Activated T-helper 17 cell treated with anti-CD3 and anti-CD28 coated beads, Interleukin-2, amount 50 U/mL, for 72 hours (primary cell): ENCODE data around the gene ECHS1. TPM values are rescaled to one million over a fixed set of nuclear protein-coding genes. Genes with fewer than 3 reads are reported as not detected.

Source experiments
- ATAC-seq: fragments of 150-1000 bp; cut with Tn5 transposase; replicated peaks from 2 replicates; pipeline ENCODE4 v1.10.0; 2021; ENCODE audit warnings: mild to moderate bottlenecking, moderate library complexity
- H3K27ac Mint-ChIP-seq: one replicate; pipeline ENCODE4 v1.8.0; 2022; ENCODE audit warnings: mixed read lengths
- H3K27me3 Mint-ChIP-seq: one replicate; pipeline ENCODE4 v1.8.0; 2022; ENCODE audit warnings: mixed read lengths
- H3K36me3 Mint-ChIP-seq: one replicate; pipeline ENCODE4 v1.8.0; 2022; ENCODE audit warnings: low read depth, mild to moderate bottlenecking, mixed read lengths
- H3K4me1 Mint-ChIP-seq: one replicate; pipeline ENCODE4 v1.8.0; 2022; ENCODE audit warnings: mixed read lengths
- H3K4me3 Mint-ChIP-seq: one replicate; pipeline ENCODE4 v1.8.0; 2022; ENCODE audit warnings: mild to moderate bottlenecking, mixed read lengths
- H3K9me3 Mint-ChIP-seq: one replicate; pipeline ENCODE4 v1.8.0; 2022; ENCODE audit warnings: mixed read lengths
- total RNA-seq, 2 donors: library from RNA; stranded (reverse); gene quantifications; one replicate each; pipeline ENCODE4 v1.2.3, GENCODE V29; 2022

ECHS1 gene
- total RNA-seq, 2 donors from 2014 or later = 61.3 to 73.8 TPM

DNA sequence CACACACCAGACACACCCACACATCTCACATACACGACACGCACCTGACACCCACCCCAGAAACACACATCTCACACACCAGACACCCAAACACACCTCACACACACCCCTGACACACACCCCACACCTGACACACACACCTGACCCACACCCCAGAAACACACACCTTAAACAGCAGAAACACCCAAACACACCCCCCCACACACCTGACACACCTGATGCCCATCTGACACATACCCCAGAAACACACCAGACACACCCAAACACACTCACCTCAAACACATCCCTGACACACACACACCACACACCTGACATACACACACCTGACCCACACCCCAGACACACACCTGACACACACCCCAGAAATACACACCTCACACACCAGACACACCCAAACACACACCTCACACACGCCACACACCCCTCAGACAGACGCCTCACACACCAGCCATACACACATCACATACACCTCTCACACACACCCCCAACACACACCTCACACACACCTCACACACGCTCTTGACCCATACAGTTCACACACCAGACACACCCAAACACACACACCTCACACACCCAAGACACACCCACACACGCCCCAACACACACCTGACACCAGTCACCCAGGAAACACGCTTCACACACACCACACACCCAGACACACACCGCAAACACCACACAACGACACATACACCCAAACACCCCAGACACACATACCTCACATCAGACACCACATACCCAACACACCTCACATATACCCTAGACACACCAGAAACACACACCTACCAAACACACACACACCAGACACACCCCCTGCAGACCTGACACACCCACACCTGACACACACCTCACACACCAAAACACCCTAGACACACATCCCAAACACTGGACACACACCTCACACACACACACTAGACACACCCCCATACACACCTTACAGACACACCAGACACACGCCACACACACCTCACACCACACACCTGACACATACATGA is 34.8 kb downstream of the ECHS1 start:
- no peak for ATAC-seq
- Mint-ChIP-seq H3K9me3 (no peaks in the 10 kb centered on the region), H3K27ac (no peak overlapping the region), H3K36me3 (no peaks in the 10 kb centered on the region), H3K4me3 (no peak overlapping the region), H3K4me1 (no peaks in the 10 kb centered on the region), H3K27me3 (peaks cover 3% of the 10 kb centered on the region)

DNA sequence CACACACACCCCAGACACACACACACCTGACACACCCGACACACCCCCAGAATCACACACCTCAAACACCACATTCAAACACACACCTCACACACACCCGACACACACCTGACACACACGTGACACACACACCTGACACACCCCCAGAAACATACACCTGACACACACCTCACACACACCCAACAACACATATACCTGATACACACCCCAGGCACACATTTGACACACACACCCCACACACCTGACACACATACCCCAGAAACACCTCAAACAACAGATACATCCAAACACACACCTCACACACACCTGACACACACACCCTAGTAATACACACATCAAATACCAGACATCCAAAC is 35.8 kb downstream of the ECHS1 start:
- no peaks in the 10 kb centered on the region for H3K36me3 Mint-ChIP-seq
- no peaks in the 10 kb centered on the region for H3K4me1 Mint-ChIP-seq
- peaks cover 3% of the 10 kb centered on the region for H3K27me3 Mint-ChIP-seq
- no peaks in the 10 kb centered on the region for H3K9me3 Mint-ChIP-seq
- ATAC-seq = no peak
- no peak overlapping the region for H3K27ac Mint-ChIP-seq
- H3K4me3 Mint-ChIP-seq = no peak overlapping the region

DNA sequence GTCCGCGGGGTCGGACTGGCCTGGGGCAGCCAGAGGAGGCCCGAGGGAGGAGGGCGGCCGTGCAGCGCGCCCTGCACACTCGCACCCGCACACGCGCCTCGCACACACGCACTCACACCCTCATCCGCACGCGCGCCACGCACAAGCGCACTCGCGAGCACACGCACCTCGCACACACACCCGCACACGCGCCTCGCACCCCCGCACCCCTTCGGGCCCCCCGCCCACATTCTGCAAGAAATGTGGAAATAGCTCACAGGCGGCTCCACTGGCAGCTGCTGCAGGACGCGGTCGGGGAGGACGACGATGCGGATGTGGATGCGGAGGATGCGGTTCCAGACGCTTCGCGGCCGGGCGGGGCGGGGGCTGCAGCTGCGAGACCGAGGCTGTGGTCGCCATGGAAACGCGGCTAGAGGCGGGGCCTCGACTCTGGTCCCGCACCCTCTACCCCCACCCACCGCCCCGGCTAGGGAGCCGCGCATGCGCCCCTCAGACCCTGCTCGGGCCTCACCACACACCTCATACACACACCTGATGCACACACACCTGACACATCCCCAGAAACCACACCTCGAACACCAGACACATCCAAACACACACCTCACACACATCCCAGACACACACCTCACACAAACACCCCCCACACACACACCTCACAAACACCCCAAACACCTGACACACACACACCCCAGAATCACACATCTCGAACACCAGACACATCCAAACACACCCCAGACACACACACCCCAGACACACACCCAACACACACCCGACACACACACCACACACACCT is 36.4 kb downstream of the ECHS1 start, which contains the start of gene CALY:
Gene CALY (minus strand): TSS at position 320 of the 793 bp plus-strand sequence. CDS start 7,907 bp downstream, outside the sequence.
- H3K36me3 Mint-ChIP-seq = no peaks in the 10 kb centered on the region
- no peaks in the 10 kb centered on the region for H3K9me3 Mint-ChIP-seq
- no peak within 1 kb of the TSS for H3K27ac Mint-ChIP-seq
- H3K4me3 Mint-ChIP-seq = peak within 1 kb of the TSS; percentile 67
- H3K4me1 Mint-ChIP-seq = no peaks in the 10 kb centered on the region
- ATAC-seq = peak; percentile 46
- no peaks in the 10 kb centered on the region for H3K27me3 Mint-ChIP-seq

DNA sequence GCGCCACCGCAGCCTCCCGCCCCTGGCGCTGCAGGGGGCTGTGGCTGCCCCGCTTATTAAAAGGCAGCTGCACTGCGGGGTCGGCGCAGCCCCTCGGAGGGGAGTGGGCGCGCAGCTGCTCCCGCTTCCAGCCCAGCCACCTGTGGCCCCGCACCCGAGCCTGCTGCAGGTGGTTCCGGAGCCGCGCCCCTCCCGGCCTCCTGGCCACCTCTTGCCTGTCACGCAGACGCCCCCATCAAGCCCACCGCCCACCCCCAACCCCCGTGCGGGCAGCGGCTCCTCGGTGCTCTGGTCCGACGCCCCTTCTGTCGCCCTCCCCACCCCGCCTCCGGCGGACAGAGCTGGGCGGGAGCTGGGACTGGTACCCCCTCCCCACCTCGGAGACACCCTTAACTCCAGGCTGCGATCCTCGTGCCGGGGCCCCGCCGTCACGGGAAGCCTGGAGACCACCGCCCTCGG is 37.0 kb downstream of the ECHS1 start:
- no peaks in the 10 kb centered on the region for H3K27me3 Mint-ChIP-seq
- no peak overlapping the region for H3K27ac Mint-ChIP-seq
- H3K9me3 Mint-ChIP-seq = no peaks in the 10 kb centered on the region
- H3K4me3 Mint-ChIP-seq = no peak overlapping the region
- ATAC-seq = peak; percentile 9
- H3K36me3 Mint-ChIP-seq = no peaks in the 10 kb centered on the region
- no peaks in the 10 kb centered on the region for H3K4me1 Mint-ChIP-seq

DNA sequence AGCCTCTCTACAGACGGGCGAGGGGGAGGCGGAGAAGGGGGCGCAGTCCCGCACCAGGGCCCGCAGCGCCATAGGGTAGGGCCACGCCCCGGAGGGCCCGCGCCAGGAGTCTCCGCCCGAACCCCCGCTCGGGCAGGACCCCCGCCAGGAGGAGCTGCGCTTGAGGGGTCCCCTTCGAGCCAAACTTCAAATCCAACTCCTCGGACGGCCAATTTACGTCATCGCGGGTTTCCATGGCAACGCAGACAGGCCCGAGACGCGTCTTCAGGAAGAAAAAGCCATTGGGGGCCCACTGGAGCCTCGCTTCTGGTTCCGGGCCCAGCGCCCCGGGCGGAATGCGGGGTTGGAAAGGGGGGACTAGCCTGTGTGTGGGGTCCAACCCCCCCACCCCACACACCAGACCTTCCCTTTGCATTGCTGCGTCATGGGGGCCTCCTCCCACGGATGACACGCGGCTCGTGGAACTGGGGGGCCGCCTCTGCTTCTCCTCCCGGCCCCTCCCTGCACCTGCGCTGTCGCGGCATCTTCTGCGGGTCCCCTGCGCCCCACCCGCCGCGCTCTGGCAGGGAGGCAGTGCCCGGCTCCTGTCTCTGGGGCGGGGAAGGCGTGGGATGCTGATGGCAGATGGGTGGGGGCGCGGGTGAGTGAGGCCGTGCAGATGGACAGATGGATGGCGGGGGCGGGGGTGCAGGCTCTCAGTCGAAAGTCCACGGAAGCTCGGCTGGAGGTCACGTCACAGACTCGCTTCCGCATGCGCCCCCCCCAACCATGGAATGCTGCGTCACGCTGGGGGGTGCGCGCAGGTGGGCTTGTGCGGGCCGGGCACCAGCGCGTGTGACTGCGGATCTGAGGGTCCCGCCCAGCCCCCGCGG is 37.7 kb downstream of the ECHS1 start:
- peak overlapping the region; percentile 67 for H3K4me3 Mint-ChIP-seq
- H3K9me3 Mint-ChIP-seq = no peaks in the 10 kb centered on the region
- H3K27ac Mint-ChIP-seq = no peak overlapping the region
- no peaks in the 10 kb centered on the region for H3K36me3 Mint-ChIP-seq
- peak; percentile 36 for ATAC-seq
- H3K27me3 Mint-ChIP-seq = no peaks in the 10 kb centered on the region
- no peaks in the 10 kb centered on the region for H3K4me1 Mint-ChIP-seq

DNA sequence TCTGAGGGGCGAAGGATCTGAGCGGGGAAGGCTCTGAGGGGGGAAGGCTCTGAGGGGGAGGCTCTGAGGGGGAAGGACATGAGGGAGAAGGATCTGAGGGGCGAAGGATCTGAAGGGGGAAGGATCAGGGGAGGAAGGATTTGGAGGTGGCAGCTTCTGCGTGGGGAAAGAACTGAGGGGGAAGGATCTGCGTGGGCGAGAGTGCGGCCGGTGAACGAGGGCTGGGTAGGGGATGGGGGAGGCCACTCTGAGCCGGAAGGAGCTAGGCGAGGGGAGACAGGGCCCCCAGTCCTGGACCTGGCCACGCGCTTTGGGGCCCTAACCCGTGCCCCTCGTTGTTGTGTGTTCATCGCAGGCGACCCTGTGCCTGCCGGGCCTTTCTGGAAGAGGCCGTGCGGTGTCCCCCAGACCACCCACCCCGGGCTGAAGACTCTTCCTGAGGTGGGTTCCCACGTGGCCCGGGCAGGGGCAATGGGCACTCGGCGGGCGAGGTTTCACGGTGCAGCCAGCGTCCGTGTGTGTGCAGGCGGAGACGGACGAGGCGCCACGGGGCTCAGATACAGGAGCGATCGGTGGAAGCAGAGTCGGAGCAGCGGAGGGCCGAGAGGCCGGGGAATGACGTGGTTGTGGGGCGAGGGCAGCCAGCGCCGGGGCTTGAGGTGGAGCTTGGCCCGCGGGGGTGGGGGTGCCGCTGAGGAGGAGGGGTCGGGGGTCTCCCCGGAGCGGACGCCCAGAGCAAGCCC is 38.5 kb downstream of the ECHS1 start:
- Mint-ChIP-seq H3K36me3 (no peaks in the 10 kb centered on the region), H3K4me1 (no peaks in the 10 kb centered on the region), H3K4me3 (peak overlapping the region; percentile 67), H3K9me3 (no peaks in the 10 kb centered on the region), H3K27ac (no peak overlapping the region), H3K27me3 (no peaks in the 10 kb centered on the region)
- ATAC-seq = peak; percentile 46

DNA sequence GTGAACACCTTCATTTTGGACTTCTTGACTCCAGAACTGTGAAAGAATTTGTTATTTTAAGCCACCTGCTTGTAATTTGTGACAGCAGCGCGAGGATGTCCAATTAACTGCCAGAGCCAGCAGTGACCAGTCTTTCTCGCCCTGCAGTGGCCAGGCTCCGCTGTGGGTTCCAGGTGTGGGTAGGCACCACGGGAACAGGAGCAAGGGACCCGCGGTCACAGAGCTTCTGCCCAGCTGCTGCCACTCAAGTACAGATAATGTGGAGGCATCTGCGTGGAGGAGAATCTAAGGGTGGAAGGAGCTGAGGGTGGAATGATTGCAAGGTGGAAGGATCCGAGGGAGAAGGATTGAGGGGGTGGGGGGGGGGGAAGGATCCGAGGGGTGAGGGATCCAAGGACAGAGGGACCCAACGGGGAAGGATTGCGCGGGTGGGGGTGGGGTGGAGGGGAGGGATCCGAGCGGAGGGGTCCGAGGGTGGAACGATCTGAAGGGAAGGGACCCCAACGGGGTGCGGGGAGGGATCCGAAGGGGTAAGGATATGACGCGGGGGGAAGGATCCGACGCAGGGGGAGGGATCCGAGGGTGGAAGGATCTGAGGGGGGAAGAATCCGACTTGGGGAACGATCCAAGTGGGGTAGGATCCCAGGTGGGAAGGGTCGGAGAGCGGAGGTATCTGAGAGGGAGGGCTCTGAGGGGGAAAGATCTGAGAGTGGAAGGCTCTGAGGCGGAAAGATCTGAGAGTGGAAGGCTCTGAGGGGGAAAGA is 40.0 kb downstream of the ECHS1 start:
- Mint-ChIP-seq H3K4me3 (no peak overlapping the region), H3K9me3 (no peaks in the 10 kb centered on the region), H3K36me3 (no peaks in the 10 kb centered on the region), H3K27ac (no peak overlapping the region), H3K27me3 (peaks cover 4% of the 10 kb centered on the region), H3K4me1 (no peaks in the 10 kb centered on the region)
- no peak for ATAC-seq

DNA sequence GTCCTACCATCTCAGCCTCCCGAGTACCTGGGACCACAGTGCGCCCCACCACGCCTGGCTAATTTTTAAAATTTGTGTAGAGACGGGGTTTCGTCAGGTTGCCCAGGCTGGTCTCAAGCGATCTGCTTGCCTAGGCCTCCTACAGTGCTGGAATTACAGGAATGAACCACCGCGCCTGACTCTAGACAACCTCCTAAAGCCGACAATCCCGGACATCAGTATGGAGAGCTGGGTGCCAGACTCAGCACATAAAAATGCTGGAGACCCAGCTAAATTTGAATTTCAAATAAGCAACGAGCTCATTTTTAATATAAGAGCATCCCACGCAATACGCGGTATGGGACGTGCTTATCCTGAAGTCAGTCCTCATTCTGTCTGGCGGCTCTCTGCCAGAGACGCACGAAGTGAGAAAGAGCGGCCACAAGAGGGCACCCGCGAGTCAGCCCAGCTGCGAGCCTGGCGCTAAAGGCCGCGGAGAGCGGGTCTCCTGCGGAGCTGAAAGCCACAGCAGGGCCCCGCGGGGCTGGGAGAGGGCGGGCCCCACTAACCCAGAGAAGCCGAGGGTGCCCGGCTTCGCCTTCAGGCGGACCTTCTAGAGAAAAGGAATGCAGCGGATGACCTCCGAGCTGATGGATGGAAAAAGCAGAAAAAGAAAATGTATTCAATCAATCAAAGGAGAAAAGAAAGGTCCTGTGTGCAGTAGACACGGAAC is 43.5 kb downstream of the ECHS1 start:
- peak; percentile 95 for ATAC-seq
- no peak overlapping the region for H3K27ac Mint-ChIP-seq
- H3K4me1 Mint-ChIP-seq = no peaks in the 10 kb centered on the region
- no peaks in the 10 kb centered on the region for H3K36me3 Mint-ChIP-seq
- peaks cover 8% of the 10 kb centered on the region for H3K27me3 Mint-ChIP-seq
- no peaks in the 10 kb centered on the region for H3K9me3 Mint-ChIP-seq
- H3K4me3 Mint-ChIP-seq = peak overlapping the region; percentile 53

DNA sequence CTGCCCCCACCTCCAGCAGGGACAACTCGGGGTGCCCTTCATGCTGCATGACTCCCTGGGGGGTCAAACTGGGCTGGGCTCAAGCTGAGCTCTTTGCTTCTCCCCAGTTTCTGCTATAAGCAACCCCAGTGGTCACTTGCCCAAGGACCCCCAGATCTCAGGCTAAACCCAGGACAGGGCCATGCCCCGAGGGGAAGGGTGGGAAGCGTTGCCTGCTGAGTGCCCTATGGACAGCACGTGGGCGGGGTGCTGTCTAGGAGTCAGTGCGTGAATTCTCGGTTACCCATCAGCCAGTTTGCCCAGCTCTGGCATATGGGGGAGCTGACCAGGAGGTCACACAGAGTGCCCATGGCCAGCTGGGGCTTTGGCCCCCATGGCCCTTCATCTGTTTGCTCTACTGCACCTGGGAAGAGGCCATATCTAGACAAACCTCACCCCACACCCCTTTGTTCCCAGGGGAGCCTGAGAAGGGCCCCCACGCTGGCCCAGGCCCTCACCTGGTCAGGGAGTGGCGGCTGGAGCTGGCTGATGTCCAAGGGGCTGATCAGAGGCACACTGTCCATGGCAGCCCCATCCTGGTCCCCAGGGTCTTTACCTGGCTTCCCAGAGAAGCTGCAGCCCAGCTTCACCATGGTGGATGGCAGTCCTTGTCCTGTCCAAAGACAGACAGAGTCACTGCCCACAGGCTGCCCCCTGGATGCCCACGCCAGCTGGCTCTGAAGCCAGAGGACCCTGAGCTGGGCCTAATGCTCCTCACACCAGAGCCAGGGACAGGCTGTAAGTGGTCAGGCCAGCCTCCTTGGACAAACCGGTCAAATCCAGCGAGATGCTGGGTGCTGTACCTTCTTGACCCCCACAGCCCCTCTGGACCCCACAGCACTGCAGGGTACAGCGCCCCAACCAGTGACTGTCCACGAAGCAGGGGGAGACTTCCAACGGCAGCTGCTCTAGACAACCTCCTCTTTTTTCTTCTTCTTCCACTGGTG is 44.5 kb downstream of the ECHS1 start:
- no peak for ATAC-seq
- Mint-ChIP-seq H3K27me3 (peaks cover 8% of the 10 kb centered on the region), H3K9me3 (no peaks in the 10 kb centered on the region), H3K36me3 (no peaks in the 10 kb centered on the region), H3K4me1 (no peaks in the 10 kb centered on the region), H3K27ac (no peak overlapping the region), H3K4me3 (no peak overlapping the region)

DNA sequence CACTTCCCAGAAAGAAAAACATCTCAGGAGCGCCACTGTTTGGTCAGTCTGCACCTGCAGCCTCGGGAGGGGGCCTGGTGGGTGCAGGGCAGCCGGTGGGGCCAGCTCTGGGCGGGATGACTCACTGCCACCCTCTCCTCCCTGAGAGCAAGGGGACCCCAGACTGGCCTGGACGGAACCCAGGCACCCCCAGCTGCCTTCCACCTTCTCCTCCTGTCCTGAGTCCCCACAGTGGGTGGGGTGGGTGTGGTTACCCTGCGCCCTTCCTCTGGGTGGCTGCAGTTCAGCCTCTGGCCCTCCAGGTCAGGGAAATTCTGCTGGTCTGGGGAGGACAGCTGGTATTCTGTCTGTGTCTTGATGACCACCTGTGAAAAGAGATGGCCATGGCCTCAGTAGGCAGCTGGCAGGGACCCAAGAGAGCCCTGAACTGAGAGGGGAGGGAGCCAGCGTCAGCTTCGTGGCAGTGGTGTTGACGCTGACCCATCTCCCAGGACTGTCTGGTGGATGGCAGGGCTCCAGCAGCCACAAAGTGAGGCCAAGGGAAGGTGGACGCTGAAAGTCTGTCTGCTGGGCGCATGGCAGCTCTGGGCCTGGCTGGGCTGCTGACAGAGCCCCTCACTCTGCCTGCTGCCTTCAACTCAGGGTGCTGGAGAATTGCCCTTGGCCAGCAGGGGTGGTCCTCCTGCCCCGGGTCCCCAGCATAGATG is 45.4 kb downstream of the ECHS1 start:
- Mint-ChIP-seq H3K36me3 (no peaks in the 10 kb centered on the region), H3K4me3 (no peak overlapping the region), H3K27me3 (peaks cover 8% of the 10 kb centered on the region), H3K9me3 (no peaks in the 10 kb centered on the region), H3K4me1 (no peaks in the 10 kb centered on the region), H3K27ac (no peak overlapping the region)
- ATAC-seq = no peak
